NCI-H526 (cell line): Measurements from ENCODE around the gene MMP23B.

Experiments
- DNase-seq, 2 experiments: peaks; one replicate each; lab custom pipeline; 2025; lab: John Stamatoyannopoulos, UW

MMP23B gene

GRCh38 chr1:1602968-1603506, 28.9 kb upstream of the MMP23B start:
- peak in 1 of 2 experiments; percentile 48 for DNase-seq

GRCh38 chr1:1603671-1604373, 28.2 kb upstream of the MMP23B start:
- no peak for DNase-seq

- no peak for DNase-seq
Measured at GRCh38 chr1:1604374-1605033, 27.5 kb upstream of the MMP23B start.

- no peak for DNase-seq
Measured at GRCh38 chr1:1605034-1605591, 26.9 kb upstream of the MMP23B start.

- no peak for DNase-seq
Measured at GRCh38 chr1:1605724-1606123, 26.2 kb upstream of the MMP23B start.

GRCh38 chr1:1606232-1606631, 25.7 kb upstream of the MMP23B start:
- no peak for DNase-seq

GRCh38 chr1:1609822-1610485, 22.0 kb upstream of the MMP23B start:
- no peak for DNase-seq

GRCh38 chr1:1610796-1611195, 21.2 kb upstream of the MMP23B start:
- DNase-seq = no peak

- no peak for DNase-seq
Measured at GRCh38 chr1:1612104-1612400, 19.9 kb upstream of the MMP23B start.

GRCh38 chr1:1613509-1614082, 18.4 kb upstream of the MMP23B start:
- DNase-seq = no peak

- DNase-seq = no peak
Measured at GRCh38 chr1:1614204-1614953, 17.6 kb upstream of the MMP23B start.

GRCh38 chr1:1614954-1615255, 17.1 kb upstream of the MMP23B start:
- no peak for DNase-seq

- peak; percentile 90 to 99 for DNase-seq
Measured at GRCh38 chr1:1615256-1616044, 16.5 kb upstream of the MMP23B start, which contains the start of gene MIB2. MIB2 (plus strand) TSS chr1:1615500; CDS start chr1:1623453, 7,953 bp downstream.

GRCh38 chr1:1616045-1616790, 15.8 kb upstream of the MMP23B start:
- peak in 1 of 2 experiments; percentile 54 for DNase-seq

GRCh38 chr1:1616838-1617237, 15.1 kb upstream of the MMP23B start:
- no peak for DNase-seq

GRCh38 chr1:1617516-1617915, 14.5 kb upstream of the MMP23B start:
- DNase-seq = no peak

- DNase-seq = no peak
Measured at GRCh38 chr1:1617925-1618324, 14.0 kb upstream of the MMP23B start.

GRCh38 chr1:1618396-1619068, 13.4 kb upstream of the MMP23B start:
- no peak for DNase-seq

GRCh38 chr1:1619917-1620361, 12.0 kb upstream of the MMP23B start:
- DNase-seq = peak in 1 of 2 experiments; percentile 40
